GM12878 (cell line): ENCODE data around the gene KTN1.
A peak's percentile ranks its signal among the peaks of the same experiment; 100 is the strongest.

Experiments
- ASH2L ChIP-seq: fragments of 300-600, 200-600 bp; sonication (generic); IDR thresholded peaks from 2 replicates; pipeline ENCODE4 v1.6.1; 2017; ENCODE audit warnings: low read depth, mild to moderate bottlenecking, borderline replicate concordance
- CBX5 ChIP-seq: sonication (generic); IDR thresholded peaks from 2 replicates; pipeline ENCODE4 v1.6.1; 2016; ENCODE audit warnings: low read depth, moderate library complexity, mild to moderate bottlenecking, inconsistent platforms
- CREB1 ChIP-seq: IDR thresholded peaks from 2 replicates; pipeline ENCODE4 v1.6.1; 2012; ENCODE audit warnings: low read depth, mild to moderate bottlenecking, inconsistent platforms
- KLF5 ChIP-seq: fragments of 450-650 bp; IDR thresholded peaks from 2 replicates; pipeline ENCODE4 v1.6.1; 2014; ENCODE audit warnings: mild to moderate bottlenecking; ENCODE audit not compliant: partially characterized antibody
- PML ChIP-seq: IDR thresholded peaks from 2 replicates; pipeline ENCODE4 v1.6.1; 2012; ENCODE audit warnings: low read length, inconsistent platforms
- POLR2AphosphoS5 ChIP-seq: IDR thresholded peaks from 2 replicates; pipeline ENCODE4 v1.6.1; 2011; ENCODE audit warnings: mild to moderate bottlenecking, low read length, inconsistent platforms
- RAD21 ChIP-seq: IDR thresholded peaks from 2 replicates; pipeline ENCODE4 v1.6.1; 2011; ENCODE audit warnings: mild to moderate bottlenecking, low read depth, low read length, moderate library complexity; ENCODE audit not compliant: insufficient read depth
- RCOR1 ChIP-seq: conservative IDR thresholded peaks from 2 replicates; pipeline ENCODE4 v1.6.1; 2012; ENCODE audit warnings: low read depth, low read length, improper control_type of control experiment
- SMC3 ChIP-seq: IDR thresholded peaks from 2 replicates; pipeline ENCODE4 v1.6.1; 2011; ENCODE audit warnings: low read length, improper control_type of control experiment, borderline replicate concordance
- SREBF2 ChIP-seq: IDR thresholded peaks from 2 replicates; pipeline ENCODE4 v1.6.1; 2012; ENCODE audit warnings: mild to moderate bottlenecking, low read length
- ZBED1 ChIP-seq: IDR thresholded peaks from 2 replicates; pipeline ENCODE4 v1.6.1; 2016; ENCODE audit warnings: borderline replicate concordance
- TF ChIP-seq, protein P1 (sequence below), 3 experiments: IDR thresholded peaks in 2 of 3; conservative IDR thresholded peaks in 1 of 3; 2 replicates each; pipeline ENCODE4 v1.5.1; 2011; ENCODE audit warnings: low read depth in 3 of 3, low read length in 3 of 3, mild to moderate bottlenecking in 3 of 3, control low read depth in 2 of 3, moderate library complexity in 2 of 3, inconsistent platforms in 1 of 3, mixed read lengths in 1 of 3; ENCODE audit not compliant: control insufficient read depth in 2 of 3, insufficient read depth in 1 of 3; ENCODE audit errors: extremely low read depth in 1 of 3
- TF ChIP-seq, protein P2 (sequence below): IDR thresholded peaks from 2 replicates; pipeline ENCODE4 v1.6.1; 2011; ENCODE audit warnings: borderline replicate concordance, low read depth, mild to moderate bottlenecking, moderate library complexity, mixed read lengths, low read length; ENCODE audit not compliant: insufficient read depth; ENCODE audit errors: extremely low read length
- TF ChIP-seq, protein P3 (sequence below): fragments of 450-650 bp; IDR thresholded peaks from 2 replicates; pipeline ENCODE4 v1.6.1; 2018; ENCODE audit warnings: borderline replicate concordance, mild to moderate bottlenecking; ENCODE audit not compliant: partially characterized antibody

DNA sequence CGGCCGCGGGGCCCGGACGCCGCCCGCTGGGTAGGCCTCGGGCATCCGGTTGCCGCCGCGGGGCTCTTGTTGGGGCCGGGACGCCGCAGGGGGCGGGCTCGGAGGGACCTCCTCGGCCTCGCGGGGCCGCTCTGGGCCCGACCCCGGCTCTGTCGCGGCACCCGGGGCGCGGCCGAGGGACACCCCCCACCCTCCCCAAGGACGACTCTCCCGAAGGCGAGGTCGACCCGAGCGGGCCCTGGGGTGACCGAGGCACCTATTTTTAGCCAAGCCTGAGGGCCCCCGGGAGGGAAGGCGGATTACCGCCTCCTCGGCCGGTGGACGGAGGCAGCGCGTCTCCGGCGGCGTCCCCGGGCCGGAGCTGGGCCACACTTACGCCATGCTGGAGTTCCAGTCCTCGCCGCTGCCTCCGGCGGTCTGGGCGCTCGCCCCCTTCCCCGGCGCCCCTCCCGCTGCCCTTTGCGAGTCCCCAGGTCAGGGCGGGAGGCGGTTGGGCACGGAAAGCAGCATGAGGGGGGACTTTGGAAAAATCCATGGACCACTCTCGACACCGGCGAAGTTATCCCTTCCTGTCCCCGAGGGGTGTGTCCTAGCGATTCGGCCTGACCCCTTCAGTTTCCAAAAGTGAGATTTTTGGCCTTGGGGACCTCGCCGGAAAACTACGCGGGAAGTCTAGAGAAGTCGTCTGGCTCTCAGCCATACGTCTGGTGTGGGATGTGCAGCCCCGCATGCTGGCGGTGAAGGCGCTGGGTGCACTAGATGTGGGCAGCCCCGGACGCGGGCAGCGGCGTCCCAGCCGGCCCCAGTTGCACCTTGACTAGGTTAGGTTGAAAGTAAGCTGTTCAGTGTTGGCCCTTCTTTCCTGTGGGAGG lies 699 bp downstream of the KTN1 start:
- TF ChIP-seq KLF5: no peak
- TF ChIP-seq ASH2L: 0 out of 2 replicates have a peak, but pooled peaks have one; percentile 31
- no peak for TF ChIP-seq POLR2AphosphoS5
- TF ChIP-seq CBX5: no peak
- TF ChIP-seq, protein P1, sequence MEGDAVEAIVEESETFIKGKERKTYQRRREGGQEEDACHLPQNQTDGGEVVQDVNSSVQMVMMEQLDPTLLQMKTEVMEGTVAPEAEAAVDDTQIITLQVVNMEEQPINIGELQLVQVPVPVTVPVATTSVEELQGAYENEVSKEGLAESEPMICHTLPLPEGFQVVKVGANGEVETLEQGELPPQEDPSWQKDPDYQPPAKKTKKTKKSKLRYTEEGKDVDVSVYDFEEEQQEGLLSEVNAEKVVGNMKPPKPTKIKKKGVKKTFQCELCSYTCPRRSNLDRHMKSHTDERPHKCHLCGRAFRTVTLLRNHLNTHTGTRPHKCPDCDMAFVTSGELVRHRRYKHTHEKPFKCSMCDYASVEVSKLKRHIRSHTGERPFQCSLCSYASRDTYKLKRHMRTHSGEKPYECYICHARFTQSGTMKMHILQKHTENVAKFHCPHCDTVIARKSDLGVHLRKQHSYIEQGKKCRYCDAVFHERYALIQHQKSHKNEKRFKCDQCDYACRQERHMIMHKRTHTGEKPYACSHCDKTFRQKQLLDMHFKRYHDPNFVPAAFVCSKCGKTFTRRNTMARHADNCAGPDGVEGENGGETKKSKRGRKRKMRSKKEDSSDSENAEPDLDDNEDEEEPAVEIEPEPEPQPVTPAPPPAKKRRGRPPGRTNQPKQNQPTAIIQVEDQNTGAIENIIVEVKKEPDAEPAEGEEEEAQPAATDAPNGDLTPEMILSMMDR (IDR thresholded peaks at IDR 0.05 in 2 of 3, conservative IDR thresholded peaks at IDR 0.05 in 1 of 3; ENCODE audit: control insufficient read depth in 2 of 3, extremely low read depth in 1 of 3, insufficient read depth in 1 of 3, low read depth in 3 of 3, low read length in 3 of 3): no peak
- no peak for TF ChIP-seq RCOR1
- TF ChIP-seq SMC3: no peak
- TF ChIP-seq RAD21: no peak
- TF ChIP-seq CREB1: no peak
- TF ChIP-seq, protein P2, sequence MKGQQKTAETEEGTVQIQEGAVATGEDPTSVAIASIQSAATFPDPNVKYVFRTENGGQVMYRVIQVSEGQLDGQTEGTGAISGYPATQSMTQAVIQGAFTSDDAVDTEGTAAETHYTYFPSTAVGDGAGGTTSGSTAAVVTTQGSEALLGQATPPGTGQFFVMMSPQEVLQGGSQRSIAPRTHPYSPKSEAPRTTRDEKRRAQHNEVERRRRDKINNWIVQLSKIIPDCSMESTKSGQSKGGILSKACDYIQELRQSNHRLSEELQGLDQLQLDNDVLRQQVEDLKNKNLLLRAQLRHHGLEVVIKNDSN: no peak
- no peak for TF ChIP-seq ZBED1
- TF ChIP-seq, protein P3, sequence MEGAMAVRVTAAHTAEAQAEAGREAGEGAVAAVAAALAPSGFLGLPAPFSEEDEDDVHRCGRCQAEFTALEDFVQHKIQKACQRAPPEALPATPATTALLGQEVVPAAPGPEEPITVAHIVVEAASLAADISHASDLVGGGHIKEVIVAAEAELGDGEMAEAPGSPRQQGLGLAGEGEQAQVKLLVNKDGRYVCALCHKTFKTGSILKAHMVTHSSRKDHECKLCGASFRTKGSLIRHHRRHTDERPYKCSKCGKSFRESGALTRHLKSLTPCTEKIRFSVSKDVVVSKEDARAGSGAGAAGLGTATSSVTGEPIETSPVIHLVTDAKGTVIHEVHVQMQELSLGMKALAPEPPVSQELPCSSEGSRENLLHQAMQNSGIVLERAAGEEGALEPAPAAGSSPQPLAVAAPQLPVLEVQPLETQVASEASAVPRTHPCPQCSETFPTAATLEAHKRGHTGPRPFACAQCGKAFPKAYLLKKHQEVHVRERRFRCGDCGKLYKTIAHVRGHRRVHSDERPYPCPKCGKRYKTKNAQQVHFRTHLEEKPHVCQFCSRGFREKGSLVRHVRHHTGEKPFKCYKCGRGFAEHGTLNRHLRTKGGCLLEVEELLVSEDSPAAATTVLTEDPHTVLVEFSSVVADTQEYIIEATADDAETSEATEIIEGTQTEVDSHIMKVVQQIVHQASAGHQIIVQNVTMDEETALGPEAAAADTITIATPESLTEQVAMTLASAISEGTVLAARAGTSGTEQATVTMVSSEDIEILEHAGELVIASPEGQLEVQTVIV: no peak
- TF ChIP-seq SREBF2: no peak
- TF ChIP-seq PML: no peak
